WERI-Rb-1 (cell line): ENCODE measurements around the gene DMD.

Experiments used
- DNase-seq: peaks from one replicate; pipeline ENCODE4 v3.0.0-alpha.2; 2020
- H3K27ac ChIP-seq: fragments of 250-450 bp; sonication (Bioruptor Pico); 2 replicates; pipeline ENCODE4 v1.5.1; 2020; ENCODE audit warnings: mild to moderate bottlenecking, moderate library complexity
- H3K27me3 ChIP-seq: fragments of 250-450 bp; sonication (Bioruptor Pico); 2 replicates; pipeline ENCODE4 v1.5.1; 2021; ENCODE audit warnings: mild to moderate bottlenecking, low read depth, moderate library complexity; ENCODE audit not compliant: insufficient read depth, severe bottlenecking
- H3K36me3 ChIP-seq: fragments of 250-450 bp; sonication (Bioruptor Pico); 2 replicates; pipeline ENCODE4 v1.5.1; 2020; ENCODE audit warnings: mild to moderate bottlenecking, moderate library complexity
- H3K4me3 ChIP-seq: 2 replicates; pipeline ENCODE4 v1.5.1; 2011; ENCODE audit warnings: low read depth, mild to moderate bottlenecking, control low read depth, low read length
- H3K9me3 ChIP-seq: fragments of 250-450 bp; sonication (Bioruptor Pico); 2 replicates; pipeline ENCODE4 v1.5.1; 2021; ENCODE audit warnings: mild to moderate bottlenecking, moderate library complexity; ENCODE audit not compliant: severe bottlenecking
- CTCF ChIP-seq: IDR thresholded peaks from 2 replicates; pipeline ENCODE4 v1.5.1; 2011; ENCODE audit warnings: low read depth, mild to moderate bottlenecking, control low read depth, inconsistent platforms, low read length

The DMD gene

GRCh38 chrX:33211356-33212260, at the start of gene DMD:
DMD (minus strand) TSS chrX:33211549; CDS start chrX:33211312, 237 bp downstream.
- TF ChIP-seq CTCF: no peak
- H3K27me3 ChIP-seq: no peaks in the 10 kb centered on the region
- no peak for DNase-seq
- no peak within 1 kb of the TSS for H3K4me3 ChIP-seq
- H3K27ac ChIP-seq: no peak within 1 kb of the TSS
- H3K36me3 ChIP-seq: no peaks in the 10 kb centered on the region
- no peaks in the 10 kb centered on the region for H3K9me3 ChIP-seq

- Histone ChIP-seq H3K36me3 (no peaks in the 10 kb centered on the region), H3K27me3 (peaks cover 3% of the 10 kb centered on the region), H3K9me3 (no peaks in the 10 kb centered on the region), H3K27ac (no peak overlapping the region), H3K4me3 (no peak overlapping the region)
- no peak for DNase-seq
- TF ChIP-seq CTCF: no peak
These were observed 41.0 kb upstream of the DMD start for GRCh38 chrX:33252306-33252825.

- no peaks in the 10 kb centered on the region for H3K36me3 ChIP-seq
- H3K4me3 ChIP-seq: no peak overlapping the region
- no peak for DNase-seq
- no peak for TF ChIP-seq CTCF
- no peaks in the 10 kb centered on the region for H3K9me3 ChIP-seq
- no peak overlapping the region for H3K27ac ChIP-seq
- no peaks in the 10 kb centered on the region for H3K27me3 ChIP-seq
These were observed 7.5 kb upstream of the DMD start for GRCh38 chrX:33218819-33219218.

GRCh38 chrX:33210156-33210555, 1.2 kb downstream of the DMD start:
- no peak overlapping the region for H3K27ac ChIP-seq

GRCh38 chrX:33207056-33207455, 4.3 kb downstream of the DMD start:
- no peak for TF ChIP-seq CTCF
- H3K4me3 ChIP-seq: no peak overlapping the region
- H3K27ac ChIP-seq: no peak overlapping the region
- H3K27me3 ChIP-seq: no peaks in the 10 kb centered on the region
- DNase-seq: no peak
- H3K36me3 ChIP-seq: no peaks in the 10 kb centered on the region
- H3K9me3 ChIP-seq: no peaks in the 10 kb centered on the region

More at GRCh38 chrX:33210156-33210555, 1.2 kb downstream of the DMD start:
- no peak overlapping the region for H3K4me3 ChIP-seq
- no peaks in the 10 kb centered on the region for H3K27me3 ChIP-seq
- no peak for DNase-seq
- no peaks in the 10 kb centered on the region for H3K9me3 ChIP-seq
- TF ChIP-seq CTCF: no peak
- H3K36me3 ChIP-seq: no peaks in the 10 kb centered on the region
